Right renal cortex interstitium (tissue), 3 donors: ENCODE measurements around the gene CACNA2D3. TPM values are rescaled to one million over a fixed set of nuclear protein-coding genes. Genes with fewer than 3 reads are reported as not detected.
A peak's percentile ranks its signal among the peaks of the same experiment; 100 is the strongest.

Source experiments
- DNase-seq, 3 donors: peaks; one replicate each; pipeline ENCODE4 v3.0.0-alpha.2; 2013; ENCODE audit warnings: low read depth in 3 of 3, low spot score in 2 of 3
- polyA plus RNA-seq, 3 donors: library from polyadenylated mRNA; unstranded; fragments of 120-200 nt; gene quantifications; one replicate each; pipeline ENCODE4 v1.2.1, GENCODE V29; 2013; ENCODE audit not compliant: insufficient read length in 3 of 3

CACNA2D3 gene
- polyA plus RNA-seq, 3 donors, result 1.4 to 1.8 (median 1.6) TPM

DNA sequence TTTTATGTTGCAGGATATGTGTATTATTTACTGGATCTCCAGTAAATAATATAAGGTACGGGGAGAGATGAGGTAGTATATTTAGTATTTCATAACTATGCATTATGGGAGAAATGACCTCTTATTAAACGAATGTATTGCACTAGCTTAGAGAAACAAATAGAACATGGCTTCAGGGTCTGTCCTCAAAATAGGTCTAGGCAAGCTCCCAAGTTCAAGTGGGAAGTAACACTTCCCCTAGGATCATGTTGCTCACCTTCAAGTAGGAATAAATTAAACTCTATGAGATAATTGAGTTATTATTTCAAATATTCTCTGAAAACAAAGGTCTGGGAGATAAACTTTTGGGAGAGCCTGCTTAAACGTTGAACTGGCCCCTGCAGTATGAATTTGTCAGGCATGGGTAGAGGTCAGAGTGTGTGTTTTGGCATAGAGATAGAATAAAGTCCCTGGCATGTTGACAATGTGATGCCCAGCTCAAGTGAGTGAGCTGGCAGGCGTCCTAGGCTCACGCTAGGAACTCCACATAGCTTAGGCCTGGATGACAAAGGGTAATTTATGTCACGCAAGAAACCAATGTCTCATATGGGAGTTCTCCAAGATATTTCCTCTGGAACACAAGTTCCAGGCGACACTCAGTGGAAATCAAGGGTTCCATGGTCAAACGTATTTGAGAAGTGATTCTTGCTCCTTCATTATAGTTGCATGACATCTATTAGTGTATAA is 236.8 kb downstream of the CACNA2D3 start:
- DNase-seq, result no peak

DNA sequence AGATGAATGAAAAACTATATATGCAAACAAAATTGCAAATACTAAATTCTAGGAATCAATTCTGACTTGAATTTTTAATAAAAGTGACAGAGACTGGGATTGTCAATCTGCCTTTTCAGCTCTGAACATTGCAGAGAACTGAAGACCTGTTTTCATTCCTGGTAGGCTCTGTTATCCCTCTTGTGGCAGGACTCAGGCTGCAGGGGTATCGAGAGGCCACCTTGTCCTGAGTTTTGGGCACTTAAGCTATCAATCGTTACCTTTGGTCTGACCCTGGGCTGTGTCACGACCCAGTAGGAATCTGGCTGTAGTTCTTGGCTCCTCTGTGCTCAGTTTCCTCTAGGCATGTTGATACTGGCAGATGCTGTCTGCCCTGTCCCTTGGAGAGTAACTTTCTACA is 238.0 kb downstream of the CACNA2D3 start:
- no peak for DNase-seq

DNA sequence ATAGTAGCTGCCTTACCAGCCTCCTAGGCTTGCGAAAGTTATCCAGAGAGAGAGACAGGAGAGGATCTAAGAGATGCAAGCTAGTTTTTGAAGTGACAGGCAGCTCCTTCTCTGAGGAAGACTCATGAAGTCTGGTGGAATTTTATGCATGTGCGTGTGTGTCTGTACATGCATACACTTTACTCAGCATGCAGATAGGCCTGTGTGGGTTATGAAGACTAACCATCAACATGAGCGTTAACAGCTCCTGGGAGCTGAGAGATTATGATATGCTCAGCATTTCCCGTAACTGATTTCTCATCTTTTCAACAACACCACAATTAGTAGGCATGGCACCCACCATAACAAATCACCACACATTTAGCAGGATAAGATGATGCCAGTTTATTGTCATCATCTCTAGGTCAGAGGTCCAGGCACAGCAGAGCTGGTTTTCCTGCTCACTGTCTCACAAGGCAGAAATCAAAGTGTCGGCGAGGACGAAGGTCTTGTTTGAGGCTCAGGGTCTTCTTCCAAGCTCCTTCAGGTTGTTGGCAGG is 239.5 kb downstream of the CACNA2D3 start:
- no peak for DNase-seq

DNA sequence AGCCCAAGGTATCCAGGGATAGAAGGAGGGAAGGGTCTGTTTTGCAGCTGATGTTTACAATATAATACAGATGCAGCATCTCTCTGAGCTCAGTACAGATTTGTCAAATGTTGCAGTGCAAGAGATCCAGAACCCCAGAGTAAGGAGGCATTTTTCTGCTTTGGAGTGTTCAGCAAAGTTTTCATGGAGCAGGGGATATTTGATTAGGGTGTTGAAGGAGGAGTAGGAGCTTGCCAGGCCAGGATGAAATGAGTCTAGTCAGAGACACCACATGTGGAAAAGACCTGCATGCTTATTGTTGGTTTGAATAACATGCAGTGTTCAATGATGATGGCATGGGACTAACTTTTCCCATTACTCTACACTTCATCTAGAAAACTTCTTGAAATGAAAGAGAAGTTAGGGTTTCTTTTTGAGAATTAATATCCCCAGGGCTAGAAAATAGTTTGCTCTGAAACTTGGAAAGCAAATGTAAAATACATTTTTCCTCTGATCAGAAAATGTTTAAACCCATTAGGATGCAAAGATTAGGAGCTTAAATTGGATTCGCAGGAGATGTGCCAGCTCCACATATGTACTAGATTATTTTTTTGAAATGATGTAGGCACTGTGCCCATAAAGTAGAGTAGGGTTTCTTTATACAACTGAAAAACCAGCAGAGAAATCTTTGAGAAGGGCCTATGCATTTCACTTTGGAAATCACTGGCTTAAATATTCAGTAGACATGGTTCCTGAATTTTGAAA is 243.8 kb downstream of the CACNA2D3 start:
- DNase-seq, result no peak

DNA sequence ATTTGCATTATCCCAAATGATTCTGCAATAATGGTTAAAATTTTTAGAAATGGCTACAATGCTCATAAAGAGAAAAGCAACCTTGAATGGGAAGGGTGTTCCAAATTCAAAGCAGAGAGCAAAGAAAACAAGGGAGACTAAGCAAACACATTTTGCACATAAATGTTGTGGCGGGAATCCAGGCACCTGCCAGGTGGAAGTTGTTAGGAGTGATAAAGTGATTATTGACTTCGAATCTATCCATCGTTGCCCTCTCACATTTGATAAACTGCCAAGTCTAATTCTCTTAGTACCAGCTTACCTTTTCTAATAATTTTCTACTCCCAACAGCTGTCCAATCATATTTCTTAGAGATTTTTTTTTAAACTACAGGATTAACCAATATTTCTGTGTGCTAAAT is 244.5 kb downstream of the CACNA2D3 start:
- no peak for DNase-seq

DNA sequence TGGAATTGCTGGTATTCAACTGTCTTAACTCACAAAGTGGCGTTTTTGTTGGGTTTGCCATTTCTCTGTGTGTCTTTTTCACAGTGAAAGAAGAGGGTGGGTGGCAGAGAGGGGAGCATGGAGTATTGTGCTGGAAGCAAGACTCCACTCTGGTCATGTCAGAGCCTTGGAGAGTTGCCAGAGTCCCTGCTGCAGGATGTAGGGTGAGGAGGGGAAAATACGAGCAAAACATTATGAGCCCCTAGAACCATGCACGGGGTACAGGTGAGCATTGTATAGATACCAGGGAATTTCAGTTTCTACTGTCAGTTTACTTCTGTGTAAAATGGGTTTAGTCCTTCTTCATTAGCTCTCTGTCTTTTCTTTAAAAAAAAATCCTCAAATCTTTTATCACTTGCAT is 249.9 kb downstream of the CACNA2D3 start:
- no peak for DNase-seq

DNA sequence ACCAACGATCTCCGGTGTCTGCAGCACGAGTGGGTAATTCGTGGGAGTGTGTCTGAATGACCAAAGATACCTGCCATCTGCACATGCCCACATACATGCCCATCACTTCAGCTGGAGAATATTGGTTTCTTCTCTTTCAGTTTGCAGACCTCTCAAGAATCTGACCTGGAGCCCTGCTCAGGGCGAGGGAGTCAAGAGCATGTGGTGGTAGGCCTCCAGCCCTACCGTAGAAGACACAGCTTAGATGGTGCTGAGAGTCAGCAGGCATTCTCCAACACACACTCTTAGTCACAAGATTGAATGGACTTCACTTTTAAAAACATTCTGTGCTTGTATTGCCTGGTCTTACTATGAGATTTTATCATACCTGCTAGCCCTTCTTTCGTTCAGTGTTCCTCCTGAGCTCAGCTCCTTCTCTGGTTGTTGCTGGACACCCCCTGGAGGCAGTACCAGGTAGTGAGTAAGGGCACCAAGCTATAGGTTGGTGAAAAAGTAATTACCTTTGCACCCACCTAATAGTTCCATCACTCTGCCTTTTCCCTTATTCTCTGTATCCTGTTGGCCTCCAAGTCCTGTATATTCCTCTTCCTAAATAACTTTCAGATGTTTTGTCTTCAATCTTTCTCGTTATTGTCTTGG is 252.0 kb downstream of the CACNA2D3 start:
- DNase-seq, result peak in 1 of 3 donors; percentile 5

DNA sequence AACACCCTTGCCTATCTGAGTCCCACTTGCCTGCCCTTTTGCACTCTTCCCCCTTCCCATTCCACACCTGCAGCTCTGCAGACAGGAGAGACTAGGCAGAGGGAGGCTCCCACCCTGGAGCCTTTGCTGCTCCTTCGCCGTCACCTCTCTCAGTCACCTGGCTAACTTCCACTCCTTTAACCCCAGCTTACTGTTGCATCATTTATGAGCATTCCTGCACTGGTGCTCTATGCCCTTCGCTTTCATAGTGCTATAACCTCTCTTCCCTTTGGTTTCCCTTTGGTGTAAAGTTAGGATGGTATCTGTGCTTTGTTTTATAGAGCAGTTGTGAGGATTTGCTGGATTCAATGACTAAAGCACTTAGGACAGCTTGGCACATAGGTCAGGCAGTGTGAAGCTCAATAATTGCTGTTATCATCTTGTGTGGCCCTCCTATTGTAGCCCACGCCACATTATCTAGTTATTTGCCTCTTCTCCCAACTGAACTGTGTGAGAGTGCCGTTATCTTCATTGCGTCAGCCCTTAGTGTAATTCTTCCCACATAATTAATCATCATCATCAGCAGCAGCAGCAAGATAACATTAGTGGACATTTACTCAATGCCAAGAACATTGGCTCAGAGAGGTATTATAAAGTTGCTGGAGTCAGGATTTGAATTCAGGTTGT is 253.9 kb downstream of the CACNA2D3 start:
- DNase-seq, result no peak

DNA sequence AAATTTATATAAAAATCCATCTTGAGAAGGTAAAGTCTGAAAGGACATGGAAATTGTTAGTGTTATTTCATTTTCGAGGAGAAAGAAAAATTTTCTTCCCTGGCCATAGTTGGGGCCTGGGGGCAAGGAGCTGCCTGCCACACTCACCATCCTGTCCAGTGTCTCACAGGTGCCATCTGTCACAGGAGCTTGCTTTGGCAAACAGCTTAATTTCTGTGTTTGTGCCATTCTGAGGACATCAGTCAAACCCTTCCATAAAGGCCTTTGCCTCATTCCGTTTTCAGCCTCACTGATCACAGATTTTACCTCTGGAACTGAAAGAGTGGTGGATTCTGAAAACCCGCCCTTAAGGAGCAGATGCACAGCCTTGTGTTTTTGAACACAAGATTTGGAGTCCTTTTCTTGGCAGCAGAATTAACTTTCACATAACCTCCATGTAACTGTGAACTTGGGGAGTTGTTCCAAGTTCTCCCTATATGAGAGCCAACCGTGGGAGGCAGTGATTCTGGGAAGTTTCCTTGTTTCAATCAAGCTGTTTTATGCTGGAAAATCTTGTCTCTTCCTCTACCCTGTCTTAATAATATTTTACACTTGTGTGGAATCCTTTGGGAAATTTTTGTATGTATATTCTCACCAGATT is 254.7 kb downstream of the CACNA2D3 start:
- DNase-seq, result no peak

DNA sequence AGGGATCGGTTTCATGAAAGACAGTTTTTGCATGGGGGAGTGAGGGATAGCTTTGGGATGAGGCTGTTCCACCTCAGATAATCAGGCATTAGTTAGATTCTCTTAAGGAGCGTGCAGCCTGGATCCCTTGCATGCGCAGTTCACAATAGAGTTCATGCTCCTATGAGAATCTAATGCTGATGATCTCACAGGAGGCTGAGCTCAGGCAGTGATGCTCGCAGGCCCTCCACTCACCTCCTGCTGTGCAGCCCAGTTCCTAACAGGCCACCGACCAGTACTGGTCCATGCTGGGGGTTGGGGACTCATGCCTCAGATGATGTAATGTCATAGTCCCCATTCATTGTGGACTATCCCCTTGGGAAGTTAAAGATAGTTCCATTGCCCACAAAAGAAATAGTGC is 255.8 kb downstream of the CACNA2D3 start:
- DNase-seq, result no peak

DNA sequence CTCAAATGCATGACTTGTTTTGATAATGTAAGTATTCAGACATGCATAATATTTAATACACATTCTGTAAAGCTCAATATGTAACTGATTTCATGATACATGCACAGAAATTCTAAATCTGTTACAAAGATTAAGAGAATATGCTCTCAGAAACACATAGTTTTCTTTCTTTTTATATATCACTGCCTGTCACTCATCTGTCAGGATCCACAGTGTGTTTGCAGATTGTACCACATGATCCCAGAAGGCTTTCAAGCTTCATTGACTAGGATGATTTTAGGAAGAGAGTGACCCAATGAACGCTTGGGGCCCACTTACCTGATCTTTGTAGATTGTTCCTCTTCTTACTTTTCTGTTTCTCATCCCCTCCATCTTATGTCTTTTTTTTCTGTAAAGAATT is 261.9 kb downstream of the CACNA2D3 start:
- DNase-seq, result no peak

DNA sequence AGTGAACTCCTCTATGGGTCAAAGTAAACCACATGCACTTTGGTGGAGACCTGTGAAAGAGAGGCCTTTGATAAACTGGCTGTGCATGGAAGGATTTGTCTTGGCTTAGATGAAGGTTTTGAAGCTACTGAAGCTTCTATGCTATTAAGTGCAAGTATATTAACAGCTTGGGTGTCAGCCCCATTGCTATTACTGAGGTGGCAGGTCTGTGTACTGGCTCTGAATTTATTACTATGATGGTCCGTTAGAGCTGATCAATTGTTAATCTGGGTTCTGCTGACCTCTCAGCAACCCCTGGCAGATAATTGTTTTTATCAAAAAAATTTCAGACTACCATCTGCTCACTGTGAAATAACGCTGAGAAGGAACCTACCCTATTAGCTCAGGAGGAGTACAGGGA is 268.2 kb downstream of the CACNA2D3 start:
- DNase-seq, result no peak

DNA sequence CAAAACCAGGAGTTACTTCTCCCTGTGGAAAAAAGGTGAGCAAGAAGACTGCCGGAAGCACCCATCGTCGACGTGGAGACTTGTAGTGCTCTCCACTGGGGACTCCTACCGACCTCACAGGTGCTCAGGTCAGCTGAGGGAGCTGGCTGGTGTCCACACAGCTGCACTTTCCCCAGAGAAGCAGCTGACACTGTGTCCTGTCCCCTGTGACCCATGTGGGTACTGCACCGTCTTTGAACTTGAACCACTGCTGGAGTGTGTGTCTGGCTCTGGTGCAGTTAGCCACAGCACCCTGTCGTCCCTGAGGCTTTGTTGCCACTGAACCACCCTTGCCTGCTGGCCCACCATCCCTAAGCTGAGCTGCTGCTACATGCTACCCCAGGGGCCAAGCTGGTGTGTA is 270.8 kb downstream of the CACNA2D3 start:
- no peak for DNase-seq

DNA sequence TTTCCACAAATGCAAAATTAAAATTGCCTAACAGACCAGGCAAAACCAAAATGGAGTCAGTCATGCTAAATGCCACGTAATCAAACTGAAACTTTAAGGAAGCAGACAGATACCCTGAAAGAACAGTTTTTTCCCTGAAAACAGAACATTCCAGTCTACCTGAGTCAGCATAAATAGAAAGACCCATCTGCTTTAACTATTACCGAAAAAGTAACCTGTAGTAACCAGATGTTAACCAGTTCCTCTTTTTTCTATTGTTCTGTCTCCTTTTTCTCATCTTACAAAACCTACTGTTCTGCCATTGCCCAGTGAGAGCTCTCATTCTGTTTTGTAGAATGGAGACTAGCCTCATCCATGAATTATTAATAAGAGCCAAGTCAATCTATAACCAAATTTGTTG is 286.0 kb downstream of the CACNA2D3 start:
- DNase-seq, result no peak

DNA sequence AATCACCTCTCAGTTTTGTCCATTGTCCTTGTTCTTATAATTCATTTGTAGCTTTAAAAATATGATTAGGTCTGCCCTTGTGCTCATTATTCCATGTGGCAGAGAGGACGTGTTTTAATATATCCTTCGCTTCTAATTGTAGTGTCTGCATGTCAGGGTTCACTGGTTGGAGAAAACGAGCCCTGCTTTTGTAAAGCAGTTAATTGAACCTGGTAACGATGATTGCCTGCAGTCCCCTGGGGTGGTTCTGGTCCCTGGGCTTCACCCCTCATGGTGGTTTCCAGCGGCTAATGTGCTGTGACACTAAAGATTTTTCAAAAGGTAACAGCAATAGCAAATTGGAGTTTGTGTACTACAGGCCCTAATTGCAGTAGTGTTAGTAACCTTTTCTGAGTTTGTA is 299.6 kb downstream of the CACNA2D3 start:
- DNase-seq, result no peak

DNA sequence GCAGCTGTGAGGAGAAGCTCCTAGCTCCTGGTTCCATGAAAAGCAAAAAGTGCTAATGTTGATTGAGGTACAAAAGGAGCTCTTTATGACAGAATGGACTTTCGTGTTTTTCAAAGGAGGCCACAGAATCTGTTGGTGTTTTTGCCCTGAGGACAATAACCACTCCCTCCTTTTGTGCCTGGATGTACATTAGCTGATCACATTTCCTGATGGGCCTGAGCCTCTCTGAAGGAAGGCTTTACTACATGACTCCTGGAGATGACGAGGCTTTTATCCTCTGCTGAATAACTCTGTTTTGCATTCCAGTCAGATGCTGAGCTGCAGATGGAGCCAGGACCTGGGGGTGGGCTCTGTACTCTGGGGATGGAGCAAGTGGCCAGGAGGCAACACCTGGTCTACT is 301.9 kb downstream of the CACNA2D3 start:
- DNase-seq, result no peak

DNA sequence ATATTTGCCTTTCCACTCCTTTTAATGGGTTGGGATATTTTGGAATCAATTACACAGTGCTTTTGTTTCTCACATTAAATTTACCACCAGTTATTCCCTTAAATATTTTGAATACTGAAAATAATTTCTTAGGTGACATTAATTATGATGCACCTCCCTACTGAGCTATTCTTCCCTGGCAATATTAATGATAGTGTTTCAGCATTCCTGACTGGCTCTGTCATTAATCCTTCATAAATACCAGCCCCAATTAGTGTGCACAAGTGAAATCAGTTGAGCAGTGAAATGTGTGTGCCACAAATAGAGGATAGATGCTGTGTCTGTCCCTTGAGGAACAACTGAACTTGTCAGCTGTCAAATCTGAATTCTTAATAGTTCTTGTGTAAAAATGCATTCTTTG is 304.0 kb downstream of the CACNA2D3 start:
- no peak for DNase-seq

DNA sequence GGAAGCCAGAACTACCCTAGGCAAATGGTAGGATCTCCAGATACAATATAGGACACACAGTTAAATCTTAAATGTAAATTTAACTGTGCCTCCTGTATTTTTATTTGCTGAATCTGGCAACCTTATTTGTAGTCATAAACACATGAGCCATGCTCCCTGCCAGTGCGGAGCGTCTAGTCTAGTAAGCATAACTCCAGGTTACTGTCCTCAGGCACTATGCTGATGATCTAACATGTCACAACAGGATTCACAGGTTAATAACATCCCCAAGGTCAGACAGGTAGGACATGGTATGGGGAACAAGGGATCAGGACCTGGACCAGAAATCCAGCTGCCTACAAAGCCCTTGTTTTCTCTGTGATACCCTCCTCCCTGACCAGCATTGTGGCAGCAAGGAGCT is 305.1 kb downstream of the CACNA2D3 start:
- no peak for DNase-seq

DNA sequence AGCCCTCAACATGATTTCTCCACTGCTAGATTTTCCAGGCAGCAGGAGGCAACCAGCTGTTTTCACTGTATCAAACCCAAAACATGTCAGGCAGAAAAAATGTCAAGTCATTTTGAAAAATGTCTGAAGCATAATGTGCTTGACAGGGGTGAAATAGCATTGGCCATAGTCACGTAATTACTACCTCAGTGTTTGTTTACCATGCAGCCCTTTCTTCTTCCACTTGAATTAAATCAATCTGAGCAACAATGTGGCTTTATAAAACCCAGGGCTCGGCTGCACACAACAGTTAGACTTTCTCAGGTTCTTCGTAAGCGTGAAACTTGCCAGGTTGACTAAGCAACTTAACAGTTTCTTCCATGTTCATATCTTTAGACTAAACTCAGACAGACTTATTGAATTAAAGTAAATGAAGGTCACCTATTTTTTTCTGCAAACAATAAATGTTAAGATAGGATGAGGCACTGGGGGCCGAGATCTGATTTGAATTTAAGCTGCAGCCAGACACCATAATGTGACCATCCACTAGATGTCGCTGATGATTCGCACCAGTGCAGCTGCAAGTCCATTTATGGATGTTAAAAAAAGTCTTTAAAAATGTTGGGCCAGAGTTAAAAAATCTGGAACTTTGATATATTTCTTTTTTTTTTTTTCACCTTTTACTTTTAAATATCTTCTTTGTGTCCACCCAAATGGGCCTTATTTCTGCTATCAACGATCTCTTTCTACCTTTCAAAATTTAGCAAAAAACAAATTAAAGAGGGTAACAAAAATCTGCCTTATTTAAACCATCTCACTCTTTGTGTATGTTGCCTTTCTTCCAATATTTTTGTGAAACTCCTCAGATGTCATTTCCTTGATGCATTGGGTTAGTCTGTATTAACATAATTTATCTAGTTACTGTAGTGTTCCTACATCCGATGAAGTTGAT is 305.9 kb downstream of the CACNA2D3 start:
- DNase-seq, result peak; percentile 56 to 70 (median 67)

DNA sequence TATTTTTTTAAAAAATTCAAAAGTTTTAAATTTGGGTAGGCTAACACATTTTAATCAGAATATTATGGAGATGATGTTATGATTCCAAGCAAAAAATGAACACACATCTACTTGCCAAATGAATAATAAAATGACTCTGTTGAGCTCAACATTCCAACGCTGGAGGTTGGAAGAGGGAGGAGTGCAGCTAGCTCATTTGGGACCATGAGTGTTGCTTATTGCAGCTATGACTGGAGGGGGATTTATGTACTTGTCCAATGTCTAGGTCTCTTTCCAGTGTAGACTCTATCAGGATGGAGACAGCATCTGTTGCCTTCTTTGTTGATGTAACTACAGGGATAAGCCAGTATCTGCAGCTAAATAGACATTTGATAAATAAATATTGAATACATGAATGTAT is 310.6 kb downstream of the CACNA2D3 start:
- no peak for DNase-seq
